Neural cell (in vitro differentiated cells): ENCODE measurements around the gene DOCK8.

Experiments used
- CTCF ChIP-seq: fragments of 450-650 bp; IDR thresholded peaks from 2 replicates; pipeline ENCODE4 v1.5.1; 2014; ENCODE audit warnings: antibody characterized with exemption, mild to moderate bottlenecking, moderate library complexity; ENCODE audit not compliant: poor library complexity, severe bottlenecking
- EP300 ChIP-seq: fragments of 450-650 bp; conservative IDR thresholded peaks from 2 replicates; pipeline ENCODE4 v1.6.1; 2014; ENCODE audit warnings: antibody characterized with exemption, mild to moderate bottlenecking, moderate library complexity; ENCODE audit not compliant: poor library complexity, severe bottlenecking
- EZH2 ChIP-seq: fragments of 200-600, 300-800 bp; shearing (Covaris generic), sonication (generic); IDR thresholded peaks from 2 replicates; pipeline ENCODE4 v1.6.1; 2014; ENCODE audit warnings: antibody characterized with exemption, low read length, borderline replicate concordance, mild to moderate bottlenecking; ENCODE audit not compliant: insufficient read depth, poor library complexity, severe bottlenecking
- POLR2AphosphoS5 ChIP-seq: IDR thresholded peaks from 2 replicates; pipeline ENCODE4 v1.6.1; 2012
- REST ChIP-seq: IDR thresholded peaks from 2 replicates; pipeline ENCODE4 v1.6.1; 2012; ENCODE audit warnings: borderline replicate concordance
- SMC3 ChIP-seq: fragments of 450-650 bp; conservative IDR thresholded peaks from 2 replicates; pipeline ENCODE4 v1.6.1; 2014; ENCODE audit warnings: antibody characterized with exemption, mild to moderate bottlenecking, moderate library complexity; ENCODE audit not compliant: poor library complexity
- TAF1 ChIP-seq: IDR thresholded peaks from 2 replicates; pipeline ENCODE4 v1.6.1; 2012; ENCODE audit warnings: low read depth

GRCh38 chr9:447230-448025, 232.8 kb downstream of the DOCK8 start:
- TF ChIP-seq CTCF, result no peak
- no peak for TF ChIP-seq EZH2
- no peak for TF ChIP-seq REST
- no peak for TF ChIP-seq TAF1
- no peak for TF ChIP-seq POLR2AphosphoS5
- no peak for TF ChIP-seq EP300
- no peak for TF ChIP-seq SMC3
